HPDE6-E6E7 (cell line): ENCODE data around the gene CHST15.

Experiments used
- DNase-seq: peaks from one replicate; pipeline ENCODE4 v3.0.0; 2011; ENCODE audit warnings: missing footprints; ENCODE audit errors: extremely low spot score

CHST15 gene

GRCh38 chr10:124082555-124082954 lies 10.8 kb downstream of the CHST15 start:
- DNase-seq: no peak

DNA sequence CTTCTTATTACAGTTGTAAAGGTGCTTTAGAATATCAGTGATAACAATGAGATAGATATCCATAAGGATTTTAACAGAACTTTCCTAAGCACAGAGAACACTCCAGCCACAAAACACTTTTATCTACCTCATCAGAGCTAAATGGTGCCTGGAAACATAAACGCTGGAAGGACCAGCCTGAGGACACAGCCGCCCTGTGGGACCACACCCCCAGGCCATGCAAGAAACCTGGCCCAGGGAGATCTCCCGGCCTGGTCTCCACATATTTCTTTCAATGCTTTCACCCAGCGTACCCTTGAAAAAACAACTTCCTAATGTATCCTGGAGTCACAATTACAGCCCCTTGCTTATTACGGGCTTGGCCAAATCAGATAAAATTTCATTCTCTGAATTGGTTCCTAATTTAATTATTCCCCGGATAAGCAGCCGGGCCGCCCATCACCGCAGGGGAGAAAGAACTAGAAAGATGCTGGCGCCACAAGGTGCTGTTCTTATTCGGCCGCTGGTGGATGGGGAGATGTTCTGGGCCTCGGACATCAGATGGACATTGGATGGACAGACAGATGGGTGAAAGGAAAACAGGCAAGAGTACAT lies 11.8 kb downstream of the CHST15 start:
- no peak for DNase-seq

- no peak for DNase-seq
Measured at GRCh38 chr10:124079864-124080263, 13.5 kb downstream of the CHST15 start.

GRCh38 chr10:124078714-124079113 lies 14.7 kb downstream of the CHST15 start:
- no peak for DNase-seq

DNA sequence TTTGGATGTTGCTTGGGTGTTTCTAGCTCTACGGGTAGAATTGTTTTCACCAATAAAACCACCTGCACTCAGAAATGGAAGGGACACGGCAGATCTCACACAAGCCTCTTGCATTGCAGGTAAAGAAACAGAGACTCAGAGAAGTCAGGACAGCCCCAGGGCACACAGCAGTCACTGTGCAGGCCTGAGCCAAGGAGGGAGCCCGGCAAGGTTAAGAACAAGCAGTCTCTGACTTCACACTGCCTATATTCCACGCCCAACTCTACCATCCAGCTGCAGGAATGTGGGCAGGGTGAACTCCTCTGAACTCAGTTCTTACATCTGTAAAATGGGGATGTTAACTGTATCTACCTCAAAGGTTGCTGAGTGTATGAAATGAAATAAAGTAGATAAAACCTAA lies 15.4 kb downstream of the CHST15 start:
- no peak for DNase-seq

GRCh38 chr10:124077208-124077993 lies 16.0 kb downstream of the CHST15 start:
- no peak for DNase-seq

GRCh38 chr10:124076148-124076733 lies 17.2 kb downstream of the CHST15 start:
- DNase-seq: no peak

DNA sequence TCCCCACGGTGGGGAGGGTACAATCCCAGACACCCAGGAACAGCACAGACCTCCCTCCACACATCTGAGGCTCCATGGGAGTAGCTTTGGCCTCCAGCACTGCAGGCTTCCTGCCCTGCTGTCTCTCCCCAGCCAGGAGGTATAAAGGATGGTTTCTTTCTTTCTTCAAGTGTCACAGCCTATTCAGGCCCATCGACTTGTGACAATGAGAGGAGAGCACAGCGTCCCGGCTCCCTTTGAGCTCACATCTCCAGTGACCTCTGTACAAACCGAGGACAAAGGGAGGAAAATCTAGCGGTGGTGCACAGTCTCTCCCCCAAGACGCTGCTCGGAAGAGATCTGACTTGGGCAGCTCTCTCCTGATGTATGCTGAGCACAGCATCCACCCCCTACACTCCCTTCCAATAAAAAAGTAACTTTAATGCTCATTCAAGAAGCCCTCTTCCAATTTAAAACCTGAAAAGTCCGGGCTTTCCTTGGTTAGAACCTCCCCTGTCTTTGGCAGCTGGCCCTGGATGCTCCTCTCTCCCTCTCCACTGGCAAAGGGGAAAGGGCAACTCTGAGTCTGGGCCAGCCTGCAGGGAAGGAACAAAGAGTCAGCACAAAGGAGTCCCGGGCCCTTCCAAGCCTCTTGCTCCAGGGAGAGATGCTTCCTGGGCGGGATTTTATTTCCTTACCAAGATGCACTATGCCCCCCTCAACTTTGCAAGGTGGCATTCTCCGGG lies 18.0 kb downstream of the CHST15 start:
- no peak for DNase-seq

DNA sequence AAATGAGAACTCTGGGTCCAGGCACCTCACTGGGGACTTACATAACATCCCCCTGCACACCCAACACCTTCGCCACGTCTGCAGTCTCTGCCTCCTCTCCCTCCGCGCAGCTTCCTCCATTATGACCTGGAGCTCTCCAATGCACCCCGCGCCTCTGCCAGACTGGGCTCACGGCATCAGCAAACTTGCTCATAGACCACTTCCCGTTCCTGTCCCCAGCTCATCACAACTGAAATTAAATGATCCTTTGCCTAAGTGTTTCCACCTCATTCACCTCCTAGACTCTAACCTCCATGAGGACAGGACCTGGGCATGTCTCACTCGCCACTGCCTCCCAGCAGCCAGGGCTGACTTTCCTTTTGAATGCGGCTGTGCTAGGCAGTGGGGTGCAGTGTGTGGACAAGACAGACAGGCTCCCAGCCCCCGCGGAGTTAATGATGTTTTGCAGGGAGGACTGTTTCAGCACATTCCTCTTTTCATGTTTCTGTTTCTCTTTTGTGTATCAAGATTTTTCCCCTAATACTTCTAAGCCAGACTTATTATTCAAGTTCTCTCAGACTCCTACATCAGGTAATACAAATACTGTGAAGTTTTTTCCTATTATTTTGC lies 18.8 kb downstream of the CHST15 start:
- no peak for DNase-seq

DNA sequence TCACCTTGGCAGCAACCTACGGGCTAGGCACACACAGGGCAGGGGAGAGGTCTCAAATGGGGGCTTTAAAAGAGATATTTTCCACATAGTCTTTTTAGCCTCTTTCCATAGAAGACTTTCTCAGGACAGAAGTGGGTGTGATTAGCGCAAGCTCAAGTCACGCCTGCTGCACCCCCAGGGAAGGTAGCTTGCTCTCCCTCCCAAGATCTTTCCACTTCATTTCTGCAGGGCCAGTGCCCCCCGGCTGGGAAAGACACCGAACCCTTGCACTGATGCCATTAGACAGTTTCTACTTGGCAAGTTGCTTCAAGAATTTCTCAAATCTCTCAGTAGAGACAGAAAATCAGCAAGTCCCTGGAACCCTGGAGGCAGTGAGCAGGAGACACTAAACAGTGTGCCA lies 19.4 kb downstream of the CHST15 start:
- no peak for DNase-seq

GRCh38 chr10:124072541-124072940 lies 20.9 kb downstream of the CHST15 start:
- DNase-seq: no peak

- no peak for DNase-seq
Measured at GRCh38 chr10:124072106-124072505, 21.3 kb downstream of the CHST15 start.

DNA sequence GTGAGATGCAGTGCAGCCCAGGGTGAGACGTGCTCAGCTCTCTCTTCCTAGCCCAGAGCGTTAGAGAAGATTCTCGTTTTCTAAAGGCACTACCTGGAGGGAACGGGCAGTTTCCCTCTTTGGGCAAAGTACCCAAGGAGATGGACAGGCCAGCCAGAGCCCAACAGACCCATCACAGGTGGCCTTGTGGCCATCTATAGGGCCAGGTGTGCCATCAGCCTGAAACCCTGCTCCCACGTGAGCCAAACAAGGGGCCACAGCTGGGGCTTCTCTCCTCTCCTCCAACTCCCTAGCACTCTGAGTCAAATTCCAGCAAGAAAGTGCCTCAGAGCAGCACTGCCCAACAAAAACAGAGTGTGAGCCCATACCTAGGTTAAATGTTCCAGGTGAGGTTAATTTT lies 22.3 kb downstream of the CHST15 start:
- no peak for DNase-seq

GRCh38 chr10:124070666-124071065 lies 22.7 kb downstream of the CHST15 start:
- no peak for DNase-seq

- peak; percentile 96 for DNase-seq
Measured at GRCh38 chr10:124069341-124070264, 23.8 kb downstream of the CHST15 start.

DNA sequence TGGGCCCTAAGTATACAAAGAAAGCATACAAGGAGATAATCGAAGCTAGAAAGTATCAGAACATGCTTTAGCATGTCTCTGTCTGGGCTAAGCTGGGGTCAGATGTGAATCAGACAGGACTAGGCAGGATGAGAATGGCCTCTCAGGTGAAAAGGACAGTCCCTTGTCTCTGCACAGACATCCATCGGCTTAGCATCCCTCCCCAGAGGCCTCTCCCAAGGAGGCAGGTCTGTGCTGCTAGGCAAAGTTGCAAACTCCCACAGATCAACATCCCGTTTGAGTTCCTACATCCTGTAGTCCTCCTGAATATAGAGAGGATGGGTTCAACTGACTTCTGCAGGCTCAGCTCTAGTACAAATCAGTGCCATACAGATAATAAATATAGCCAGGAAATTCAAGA lies 24.5 kb downstream of the CHST15 start:
- peak; percentile 70 for DNase-seq

DNA sequence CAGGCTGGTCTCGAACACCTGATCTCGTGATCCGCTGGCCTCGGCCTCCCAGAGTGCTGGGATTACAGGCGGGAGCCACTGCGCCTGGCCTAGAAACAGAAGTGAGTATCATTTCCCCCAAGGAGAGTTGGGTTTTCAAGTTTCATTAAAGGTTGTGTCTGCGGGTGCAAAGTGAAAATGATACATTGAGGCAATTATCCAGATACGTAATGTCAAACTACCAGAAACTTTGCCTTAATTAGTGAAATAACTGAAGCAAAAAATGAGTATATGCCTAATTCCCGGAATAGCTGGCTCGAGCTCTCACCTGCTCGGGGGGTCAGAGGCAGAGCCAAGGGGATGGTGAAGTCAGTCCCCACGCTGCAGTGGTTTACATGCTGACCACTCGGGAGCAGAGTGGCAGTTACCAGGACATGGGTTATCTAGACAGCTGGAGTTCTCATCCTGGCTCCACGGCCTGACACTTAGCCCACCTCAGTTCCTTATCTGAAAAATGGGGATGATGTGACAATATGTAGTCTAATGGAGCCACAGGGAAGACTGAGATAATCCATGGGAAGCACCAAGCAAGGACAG lies 25.5 kb downstream of the CHST15 start:
- no peak for DNase-seq

DNA sequence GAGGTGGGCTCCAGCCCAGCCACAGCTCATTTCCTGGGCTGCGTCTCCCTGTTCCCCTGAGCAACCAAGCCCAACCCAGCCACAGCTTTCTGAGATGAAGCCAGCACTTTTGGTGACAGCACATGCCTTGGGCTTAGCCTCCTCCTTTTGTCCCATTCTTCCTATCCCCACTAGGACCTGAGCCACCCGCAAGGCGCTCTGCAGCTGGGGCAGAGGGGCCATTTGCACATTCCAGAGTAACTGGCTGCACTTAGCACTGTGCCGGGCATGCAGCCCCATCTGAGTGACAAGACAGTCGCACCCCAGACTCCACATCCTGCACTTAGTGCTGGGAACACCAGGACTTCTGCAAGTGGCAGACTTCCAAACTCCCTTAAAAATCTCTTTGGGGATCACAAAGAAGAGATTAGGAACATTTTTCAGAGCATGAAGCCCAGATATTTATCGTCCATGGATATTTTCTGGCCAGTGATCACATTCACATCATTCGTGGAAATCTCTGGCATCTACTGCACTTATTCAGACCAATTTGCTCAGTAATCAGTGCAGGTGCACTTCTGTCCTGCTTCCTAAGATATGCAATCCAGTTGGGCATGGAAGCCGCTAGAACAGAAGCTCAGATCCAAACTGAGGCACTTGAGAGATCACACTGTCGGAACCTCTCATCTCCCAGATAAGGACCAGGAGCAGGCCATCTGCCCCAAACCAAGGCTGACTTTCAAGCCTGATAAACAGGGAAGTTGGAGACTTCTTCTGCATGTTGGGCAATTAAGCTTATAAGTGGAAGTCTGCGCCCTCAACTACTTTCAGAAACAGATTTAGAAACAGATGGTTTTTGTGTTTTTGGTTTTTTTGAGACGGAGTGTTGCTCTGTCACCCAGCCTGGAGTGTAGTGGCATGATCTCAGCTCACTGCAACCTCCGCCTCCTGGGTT lies 26.4 kb downstream of the CHST15 start:
- no peak for DNase-seq

GRCh38 chr10:124066126-124066700 lies 27.2 kb downstream of the CHST15 start:
- DNase-seq: no peak
